ENCODE measurements around the gene ACER2. TPM values are rescaled to one million over a fixed set of nuclear protein-coding genes. Genes with fewer than 3 reads are reported as not detected.

ACER2 gene
- total RNA-seq, 1 donor = 2.2 TPM

GRCh38 chr9:19488721-19489120 is 79.9 kb downstream of the ACER2 start:
- H3K4me2 ChIP-seq (ENCODE audit: insufficient read depth, low read length) = no peak overlapping the region
- H4K20me1 ChIP-seq (ENCODE audit: insufficient read depth, low read length) = no peaks in the 10 kb centered on the region
- no peak for TF ChIP-seq CTCF (IDR thresholded peaks at IDR 0.05; ENCODE audit: extremely low read depth, low read depth, low read length)
- H3K9me3 ChIP-seq (ENCODE audit: low read depth, low read length) = no peaks in the 10 kb centered on the region
- no peaks in the 10 kb centered on the region for H3K36me3 ChIP-seq (ENCODE audit: insufficient read depth, low read length)
- no peak for DNase-seq (ENCODE audit: insufficient read length, low spot score, missing footprints)
- no peaks in the 10 kb centered on the region for H3K79me2 ChIP-seq (ENCODE audit: insufficient read depth, low read length)
- no peak overlapping the region for H2AFZ ChIP-seq (ENCODE audit: low read length)
- H3K4me1 ChIP-seq (ENCODE audit: insufficient read depth, low read length) = peaks cover 10% of the 10 kb centered on the region
- H3K27ac ChIP-seq (ENCODE audit: low read depth, low read length) = no peak overlapping the region
- H3K27me3 ChIP-seq (ENCODE audit: insufficient read depth, low read length) = peaks cover 15% of the 10 kb centered on the region
- no peak overlapping the region for H3K4me3 ChIP-seq (ENCODE audit: insufficient read depth, low read length)

DNA sequence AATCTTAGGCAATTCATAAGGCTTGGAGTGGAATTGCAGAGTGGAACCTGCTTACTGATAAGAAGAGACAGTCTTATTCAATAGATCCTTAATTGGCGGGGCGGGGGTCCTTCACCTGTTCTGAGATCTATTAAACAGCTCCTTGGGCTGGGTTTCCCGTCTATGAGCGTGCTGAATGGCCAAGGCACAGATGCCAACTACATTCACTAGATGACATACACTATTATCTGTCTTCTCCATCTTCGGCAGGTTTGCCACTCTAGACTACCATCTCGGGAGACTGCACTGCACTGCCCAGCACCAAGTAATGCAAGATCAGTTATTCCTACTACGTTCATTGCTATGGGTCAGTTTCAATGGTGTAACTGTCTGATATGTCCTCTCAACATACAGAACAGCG is 81.5 kb downstream of the ACER2 start:
- no peak for DNase-seq (ENCODE audit: insufficient read length, low spot score, missing footprints)
- Histone ChIP-seq H3K36me3 (ENCODE audit: insufficient read depth, low read length) (no peaks in the 10 kb centered on the region), H3K9me3 (ENCODE audit: low read depth, low read length) (no peaks in the 10 kb centered on the region), H3K4me2 (ENCODE audit: insufficient read depth, low read length) (no peak overlapping the region), H3K79me2 (ENCODE audit: insufficient read depth, low read length) (no peaks in the 10 kb centered on the region), H3K4me1 (ENCODE audit: insufficient read depth, low read length) (peaks cover 11% of the 10 kb centered on the region), H2AFZ (ENCODE audit: low read length) (no peak overlapping the region), H3K27me3 (ENCODE audit: insufficient read depth, low read length) (peaks cover 11% of the 10 kb centered on the region), H3K27ac (ENCODE audit: low read depth, low read length) (no peak overlapping the region), H3K4me3 (ENCODE audit: insufficient read depth, low read length) (no peak overlapping the region), H4K20me1 (ENCODE audit: insufficient read depth, low read length) (no peaks in the 10 kb centered on the region)
- no peak for TF ChIP-seq CTCF (IDR thresholded peaks at IDR 0.05; ENCODE audit: extremely low read depth, low read depth, low read length)

GRCh38 chr9:19490828-19491227 is 82.0 kb downstream of the ACER2 start:
- Histone ChIP-seq H3K27me3 (ENCODE audit: insufficient read depth, low read length) (peaks cover 9% of the 10 kb centered on the region), H3K9me3 (ENCODE audit: low read depth, low read length) (no peaks in the 10 kb centered on the region), H4K20me1 (ENCODE audit: insufficient read depth, low read length) (no peaks in the 10 kb centered on the region), H3K36me3 (ENCODE audit: insufficient read depth, low read length) (no peaks in the 10 kb centered on the region), H3K4me2 (ENCODE audit: insufficient read depth, low read length) (no peak overlapping the region), H3K79me2 (ENCODE audit: insufficient read depth, low read length) (no peaks in the 10 kb centered on the region), H3K4me3 (ENCODE audit: insufficient read depth, low read length) (no peak overlapping the region), H3K4me1 (ENCODE audit: insufficient read depth, low read length) (peaks cover 11% of the 10 kb centered on the region), H3K27ac (ENCODE audit: low read depth, low read length) (no peak overlapping the region), H2AFZ (ENCODE audit: low read length) (no peak overlapping the region)
- no peak for TF ChIP-seq CTCF (IDR thresholded peaks at IDR 0.05; ENCODE audit: extremely low read depth, low read depth, low read length)
- no peak for DNase-seq (ENCODE audit: insufficient read length, low spot score, missing footprints)

- Histone ChIP-seq H2AFZ (ENCODE audit: low read length) (peak overlapping the region; percentile 27), H3K27me3 (ENCODE audit: insufficient read depth, low read length) (peaks cover 9% of the 10 kb centered on the region), H3K4me3 (ENCODE audit: insufficient read depth, low read length) (peak overlapping the region; percentile 74), H3K4me2 (ENCODE audit: insufficient read depth, low read length) (peak overlapping the region; percentile 97), H3K27ac (ENCODE audit: low read depth, low read length) (no peak overlapping the region), H4K20me1 (ENCODE audit: insufficient read depth, low read length) (no peaks in the 10 kb centered on the region), H3K79me2 (ENCODE audit: insufficient read depth, low read length) (no peaks in the 10 kb centered on the region), H3K9me3 (ENCODE audit: low read depth, low read length) (no peaks in the 10 kb centered on the region), H3K4me1 (ENCODE audit: insufficient read depth, low read length) (peaks cover 11% of the 10 kb centered on the region), H3K36me3 (ENCODE audit: insufficient read depth, low read length) (no peaks in the 10 kb centered on the region)
- no peak for DNase-seq (ENCODE audit: insufficient read length, low spot score, missing footprints)
- no peak for TF ChIP-seq CTCF (IDR thresholded peaks at IDR 0.05; ENCODE audit: extremely low read depth, low read depth, low read length)
These were observed 84.0 kb downstream of the ACER2 start for GRCh38 chr9:19492775-19493173.
